ENCODE results near the gene DHRS4L2.
"Not testable (repeated sequence)": the region's sequence is repeated elsewhere in the genome, so short reads cannot be mapped to it uniquely, and the experiment has no call there.

The DHRS4L2 gene

GRCh38 chr14:24001078-24001477 lies 12.3 kb downstream of the DHRS4L2 start:
- not testable (repeated sequence) for H3K9ac ChIP-seq (ENCODE audit: low read depth, low read length); H3K27ac ChIP-seq (ENCODE audit: low read depth, low read length); H3K4me3 ChIP-seq (ENCODE audit: low read depth, low read length); H3K9me3 ChIP-seq (ENCODE audit: control insufficient read depth, insufficient read depth, low read length); H3K27me3 ChIP-seq (ENCODE audit: control insufficient read depth, insufficient read depth, low read length); H3K4me1 ChIP-seq (ENCODE audit: control insufficient read depth, insufficient read depth, low read length); H3K36me3 ChIP-seq (ENCODE audit: control insufficient read depth, insufficient read depth, low read length)

- H3K27ac ChIP-seq (ENCODE audit: low read depth, low read length); H3K36me3 ChIP-seq (ENCODE audit: control insufficient read depth, insufficient read depth, low read length); H3K9me3 ChIP-seq (ENCODE audit: control insufficient read depth, insufficient read depth, low read length); H3K9ac ChIP-seq (ENCODE audit: low read depth, low read length); H3K27me3 ChIP-seq (ENCODE audit: control insufficient read depth, insufficient read depth, low read length); H3K4me3 ChIP-seq (ENCODE audit: low read depth, low read length); H3K4me1 ChIP-seq (ENCODE audit: control insufficient read depth, insufficient read depth, low read length): not testable (repeated sequence)
Measured at GRCh38 chr14:24001679-24002078, 12.9 kb downstream of the DHRS4L2 start.

- not testable (repeated sequence) for H3K9ac ChIP-seq (ENCODE audit: low read depth, low read length); H3K27me3 ChIP-seq (ENCODE audit: control insufficient read depth, insufficient read depth, low read length); H3K4me1 ChIP-seq (ENCODE audit: control insufficient read depth, insufficient read depth, low read length); H3K9me3 ChIP-seq (ENCODE audit: control insufficient read depth, insufficient read depth, low read length); H3K36me3 ChIP-seq (ENCODE audit: control insufficient read depth, insufficient read depth, low read length); H3K27ac ChIP-seq (ENCODE audit: low read depth, low read length)
- peak overlapping the region; percentile 40; the same call in 1 of the 2 replicates for H3K4me3 ChIP-seq (ENCODE audit: low read depth, low read length)
Measured at GRCh38 chr14:24006471-24006816, 17.7 kb downstream of the DHRS4L2 start.

GRCh38 chr14:24006817-24007652 lies 18.3 kb downstream of the DHRS4L2 start:
- not testable (repeated sequence) for H3K4me1 ChIP-seq (ENCODE audit: control insufficient read depth, insufficient read depth, low read length); H3K27me3 ChIP-seq (ENCODE audit: control insufficient read depth, insufficient read depth, low read length); H3K27ac ChIP-seq (ENCODE audit: low read depth, low read length); H3K36me3 ChIP-seq (ENCODE audit: control insufficient read depth, insufficient read depth, low read length); H3K9me3 ChIP-seq (ENCODE audit: control insufficient read depth, insufficient read depth, low read length); H3K9ac ChIP-seq (ENCODE audit: low read depth, low read length)
- peak overlapping the region; percentile 40 for H3K4me3 ChIP-seq (ENCODE audit: low read depth, low read length)

- Histone ChIP-seq H3K9ac (ENCODE audit: low read depth, low read length) (no peak overlapping the region), H3K9me3 (ENCODE audit: control insufficient read depth, insufficient read depth, low read length) (no peaks in the 10 kb centered on the region), H3K4me3 (ENCODE audit: low read depth, low read length) (no peak overlapping the region)
Measured at GRCh38 chr14:24011051-24011450, 22.3 kb downstream of the DHRS4L2 start.

GRCh38 chr14:24012726-24013273 lies 24.1 kb downstream of the DHRS4L2 start:
- not testable (repeated sequence) for H3K27me3 ChIP-seq (ENCODE audit: control insufficient read depth, insufficient read depth, low read length); H3K36me3 ChIP-seq (ENCODE audit: control insufficient read depth, insufficient read depth, low read length); H3K9ac ChIP-seq (ENCODE audit: low read depth, low read length); H3K9me3 ChIP-seq (ENCODE audit: control insufficient read depth, insufficient read depth, low read length); H3K4me3 ChIP-seq (ENCODE audit: low read depth, low read length)
- peak overlapping the region; percentile 64 for H3K27ac ChIP-seq (ENCODE audit: low read depth, low read length)
- H3K4me1 ChIP-seq (ENCODE audit: control insufficient read depth, insufficient read depth, low read length): peaks cover 22% of the 10 kb centered on the region

More at GRCh38 chr14:24011051-24011450, 22.3 kb downstream of the DHRS4L2 start:
- no peak overlapping the region for H3K27ac ChIP-seq (ENCODE audit: low read depth, low read length)
- no peaks in the 10 kb centered on the region for H3K27me3 ChIP-seq (ENCODE audit: control insufficient read depth, insufficient read depth, low read length)
- peaks cover 22% of the 10 kb centered on the region for H3K4me1 ChIP-seq (ENCODE audit: control insufficient read depth, insufficient read depth, low read length)
- no peaks in the 10 kb centered on the region for H3K36me3 ChIP-seq (ENCODE audit: control insufficient read depth, insufficient read depth, low read length)

GRCh38 chr14:24013654-24014514 lies 25.2 kb downstream of the DHRS4L2 start:
- Histone ChIP-seq H3K27ac (ENCODE audit: low read depth, low read length) (no peak overlapping the region), H3K9me3 (ENCODE audit: control insufficient read depth, insufficient read depth, low read length) (no peaks in the 10 kb centered on the region), H3K4me1 (ENCODE audit: control insufficient read depth, insufficient read depth, low read length) (peaks cover 22% of the 10 kb centered on the region), H3K36me3 (ENCODE audit: control insufficient read depth, insufficient read depth, low read length) (no peaks in the 10 kb centered on the region), H3K27me3 (ENCODE audit: control insufficient read depth, insufficient read depth, low read length) (no peaks in the 10 kb centered on the region), H3K4me3 (ENCODE audit: low read depth, low read length) (no peak overlapping the region), H3K9ac (ENCODE audit: low read depth, low read length) (no peak overlapping the region)

GRCh38 chr14:24015745-24016144 lies 27.0 kb downstream of the DHRS4L2 start:
- H3K27me3 ChIP-seq (ENCODE audit: control insufficient read depth, insufficient read depth, low read length); H3K36me3 ChIP-seq (ENCODE audit: control insufficient read depth, insufficient read depth, low read length); H3K9ac ChIP-seq (ENCODE audit: low read depth, low read length); H3K27ac ChIP-seq (ENCODE audit: low read depth, low read length); H3K9me3 ChIP-seq (ENCODE audit: control insufficient read depth, insufficient read depth, low read length); H3K4me3 ChIP-seq (ENCODE audit: low read depth, low read length): not testable (repeated sequence)
- H3K4me1 ChIP-seq (ENCODE audit: control insufficient read depth, insufficient read depth, low read length): peaks cover 22% of the 10 kb centered on the region

GRCh38 chr14:24018978-24019377 lies 30.2 kb downstream of the DHRS4L2 start:
- not testable (repeated sequence) for H3K9ac ChIP-seq (ENCODE audit: low read depth, low read length); H3K9me3 ChIP-seq (ENCODE audit: control insufficient read depth, insufficient read depth, low read length); H3K27me3 ChIP-seq (ENCODE audit: control insufficient read depth, insufficient read depth, low read length); H3K4me1 ChIP-seq (ENCODE audit: control insufficient read depth, insufficient read depth, low read length); H3K4me3 ChIP-seq (ENCODE audit: low read depth, low read length); H3K27ac ChIP-seq (ENCODE audit: low read depth, low read length); H3K36me3 ChIP-seq (ENCODE audit: control insufficient read depth, insufficient read depth, low read length)

GRCh38 chr14:24019944-24020343 lies 31.2 kb downstream of the DHRS4L2 start:
- not testable (repeated sequence) for H3K27ac ChIP-seq (ENCODE audit: low read depth, low read length); H3K27me3 ChIP-seq (ENCODE audit: control insufficient read depth, insufficient read depth, low read length); H3K36me3 ChIP-seq (ENCODE audit: control insufficient read depth, insufficient read depth, low read length); H3K9ac ChIP-seq (ENCODE audit: low read depth, low read length); H3K9me3 ChIP-seq (ENCODE audit: control insufficient read depth, insufficient read depth, low read length); H3K4me1 ChIP-seq (ENCODE audit: control insufficient read depth, insufficient read depth, low read length); H3K4me3 ChIP-seq (ENCODE audit: low read depth, low read length)

- H3K9me3 ChIP-seq (ENCODE audit: control insufficient read depth, insufficient read depth, low read length); H3K9ac ChIP-seq (ENCODE audit: low read depth, low read length); H3K4me1 ChIP-seq (ENCODE audit: control insufficient read depth, insufficient read depth, low read length); H3K36me3 ChIP-seq (ENCODE audit: control insufficient read depth, insufficient read depth, low read length); H3K4me3 ChIP-seq (ENCODE audit: low read depth, low read length); H3K27ac ChIP-seq (ENCODE audit: low read depth, low read length); H3K27me3 ChIP-seq (ENCODE audit: control insufficient read depth, insufficient read depth, low read length): not testable (repeated sequence)
Measured at GRCh38 chr14:24020520-24020919, 31.8 kb downstream of the DHRS4L2 start.
